HG03432 (cell line): ENCODE measurements around the gene PSEN1.

Source experiments
- ATAC-seq: cut with Tn5 transposase; IDR thresholded peaks from one replicate; pipeline ENCODE4 v1.9.1; 2021; ENCODE audit warnings: mild to moderate bottlenecking, moderate library complexity; ENCODE audit not compliant: unreplicated experiment

Gene PSEN1

DNA sequence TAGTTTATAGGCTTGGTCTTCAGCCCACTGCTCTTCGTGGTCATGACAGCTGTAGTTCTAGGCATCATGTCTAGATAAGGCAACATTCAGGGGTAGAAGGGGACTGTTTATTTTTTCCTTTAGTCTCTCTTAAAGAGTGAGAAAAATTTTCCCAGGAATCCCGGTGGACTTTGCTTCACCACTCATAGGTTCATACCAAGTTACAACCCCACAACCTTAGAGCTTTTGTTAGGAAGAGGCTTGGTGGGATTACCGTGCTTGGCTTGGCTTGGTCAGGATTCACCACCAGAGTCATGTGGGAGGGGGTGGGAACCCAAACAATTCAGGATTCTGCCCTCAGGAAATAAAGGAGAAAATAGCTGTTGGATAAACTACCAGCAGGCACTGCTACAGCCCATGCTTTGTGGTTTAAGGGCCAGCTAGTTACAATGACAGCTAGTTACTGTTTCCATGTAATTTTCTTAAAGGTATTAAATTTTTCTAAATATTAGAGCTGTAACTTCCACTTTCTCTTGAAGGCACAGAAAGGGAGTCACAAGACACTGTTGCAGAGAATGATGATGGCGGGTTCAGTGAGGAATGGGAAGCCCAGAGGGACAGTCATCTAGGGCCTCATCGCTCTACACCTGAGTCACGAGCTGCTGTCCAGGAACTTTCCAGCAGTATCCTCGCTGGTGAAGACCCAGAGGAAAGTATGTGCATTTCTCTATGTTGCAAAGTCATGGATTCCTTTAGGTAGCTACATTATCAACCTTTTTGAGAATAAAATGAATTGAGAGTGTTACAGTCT is 75.1 kb downstream of the PSEN1 start:
- ATAC-seq, result no peak

DNA sequence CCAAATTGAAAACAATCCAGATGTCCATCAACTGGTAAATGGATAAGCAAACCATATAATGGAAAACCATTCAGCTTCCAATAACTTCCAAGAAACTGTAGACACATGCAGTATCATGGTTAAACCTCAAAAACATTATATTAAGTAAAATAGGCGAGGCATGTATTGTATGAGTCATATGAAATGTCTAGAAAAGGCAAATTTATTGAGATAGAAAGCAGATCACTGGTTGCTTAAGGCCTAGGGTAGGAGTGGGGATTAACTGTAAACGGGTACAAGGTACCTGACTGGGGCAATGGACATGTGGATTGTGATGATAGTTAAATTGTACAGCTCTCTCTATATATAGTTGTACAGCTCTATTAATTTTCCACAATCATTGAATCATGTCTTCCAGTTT is 79.7 kb downstream of the PSEN1 start:
- no peak for ATAC-seq

DNA sequence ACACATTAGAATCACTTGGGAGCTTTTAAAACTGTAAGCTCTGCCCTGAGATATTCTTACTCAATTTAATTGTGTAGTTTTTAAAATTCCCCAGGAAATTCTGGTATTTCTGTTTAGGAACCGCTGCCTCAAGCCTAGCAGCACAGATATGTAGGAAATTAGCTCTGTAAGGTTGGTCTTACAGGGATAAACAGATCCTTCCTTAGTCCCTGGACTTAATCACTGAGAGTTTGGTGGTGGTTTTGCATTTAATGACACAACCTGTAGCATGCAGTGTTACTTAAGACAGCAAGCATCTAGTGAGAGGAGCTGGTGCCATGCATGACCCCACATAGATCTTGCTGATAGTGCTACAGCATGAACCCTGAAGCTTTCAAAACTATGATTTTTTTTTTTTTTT is 81.1 kb downstream of the PSEN1 start:
- ATAC-seq, result no peak

DNA sequence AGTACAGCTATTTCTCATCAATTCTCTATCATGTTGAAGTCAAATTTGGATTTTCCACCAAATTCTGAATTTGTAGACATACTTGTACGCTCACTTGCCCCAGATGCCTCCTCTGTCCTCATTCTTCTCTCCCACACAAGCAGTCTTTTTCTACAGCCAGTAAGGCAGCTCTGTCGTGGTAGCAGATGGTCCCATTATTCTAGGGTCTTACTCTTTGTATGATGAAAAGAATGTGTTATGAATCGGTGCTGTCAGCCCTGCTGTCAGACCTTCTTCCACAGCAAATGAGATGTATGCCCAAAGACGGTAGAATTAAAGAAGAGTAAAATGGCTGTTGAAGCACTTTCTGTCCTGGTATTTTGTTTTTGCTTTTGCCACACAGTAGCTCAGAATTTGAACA is 83.8 kb downstream of the PSEN1 start:
- ATAC-seq, result no peak

DNA sequence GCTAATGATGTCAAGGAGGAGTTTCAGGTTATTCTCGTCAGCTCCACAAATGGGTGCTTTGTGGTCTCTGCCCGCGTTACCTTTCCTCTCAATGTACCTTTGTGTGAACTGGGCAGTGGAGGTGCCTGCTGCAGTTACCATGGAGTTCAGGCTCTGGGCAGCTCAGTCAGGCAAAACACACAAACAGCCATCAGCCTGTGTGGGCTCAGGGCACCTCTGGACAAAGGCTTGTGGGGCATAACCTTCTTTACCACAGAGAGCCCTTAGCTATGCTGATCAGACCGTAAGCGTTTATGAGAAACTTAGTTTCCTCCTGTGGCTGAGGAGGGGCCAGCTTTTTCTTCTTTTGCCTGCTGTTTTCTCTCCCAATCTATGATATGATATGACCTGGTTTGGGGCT is 84.3 kb downstream of the PSEN1 start:
- no peak for ATAC-seq

DNA sequence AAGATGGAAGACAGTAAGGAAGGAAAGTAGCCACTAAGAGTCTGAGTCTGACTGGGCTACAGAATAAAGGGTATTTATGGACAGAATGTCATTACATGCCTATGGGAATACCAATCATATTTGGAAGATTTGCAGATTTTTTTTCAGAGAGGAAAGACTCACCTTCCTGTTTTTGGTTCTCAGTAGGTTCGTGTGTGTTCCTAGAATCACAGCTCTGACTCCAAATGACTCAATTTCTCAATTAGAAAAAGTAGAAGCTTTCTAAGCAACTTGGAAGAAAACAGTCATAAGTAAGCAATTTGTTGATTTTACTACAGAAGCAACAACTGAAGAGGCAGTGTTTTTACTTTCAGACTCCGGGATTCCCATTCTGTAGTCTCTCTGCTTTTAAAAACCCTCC is 85.6 kb downstream of the PSEN1 start:
- ATAC-seq, result no peak

DNA sequence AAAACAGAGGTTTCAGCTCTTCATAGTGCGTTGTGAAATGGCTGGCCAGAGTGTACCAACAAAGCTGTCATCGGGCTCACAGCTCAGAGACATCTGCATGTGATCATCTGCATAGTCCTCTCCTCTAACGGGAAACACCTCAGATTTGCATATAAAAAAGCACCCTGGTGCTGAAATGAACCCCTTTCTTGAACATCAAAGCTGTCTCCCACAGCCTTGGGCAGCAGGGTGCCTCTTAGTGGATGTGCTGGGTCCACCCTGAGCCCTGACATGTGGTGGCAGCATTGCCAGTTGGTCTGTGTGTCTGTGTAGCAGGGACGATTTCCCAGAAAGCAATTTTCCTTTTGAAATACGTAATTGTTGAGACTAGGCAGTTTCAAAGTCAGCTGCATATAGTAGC is 86.7 kb downstream of the PSEN1 start:
- ATAC-seq, result peak; percentile 70

DNA sequence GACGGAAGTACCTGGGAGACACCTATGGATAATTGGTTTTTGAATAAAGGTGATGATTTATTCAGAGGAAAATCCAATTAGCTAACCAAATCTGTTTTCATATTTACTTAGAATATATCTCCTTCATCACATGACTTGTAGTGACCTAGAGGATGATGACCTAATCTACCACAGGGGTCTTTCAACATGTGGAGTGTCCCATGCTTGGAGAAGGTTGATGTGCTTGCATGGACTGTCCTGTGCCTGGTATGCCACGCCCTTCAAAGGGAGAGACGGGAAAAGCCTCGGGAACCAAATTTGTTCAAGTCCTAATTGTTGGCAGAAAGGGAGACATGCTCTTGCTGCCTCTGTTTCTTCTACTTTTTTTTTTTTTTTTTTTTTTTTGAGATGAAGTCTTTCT is 89.2 kb downstream of the PSEN1 start:
- ATAC-seq, result no peak

DNA sequence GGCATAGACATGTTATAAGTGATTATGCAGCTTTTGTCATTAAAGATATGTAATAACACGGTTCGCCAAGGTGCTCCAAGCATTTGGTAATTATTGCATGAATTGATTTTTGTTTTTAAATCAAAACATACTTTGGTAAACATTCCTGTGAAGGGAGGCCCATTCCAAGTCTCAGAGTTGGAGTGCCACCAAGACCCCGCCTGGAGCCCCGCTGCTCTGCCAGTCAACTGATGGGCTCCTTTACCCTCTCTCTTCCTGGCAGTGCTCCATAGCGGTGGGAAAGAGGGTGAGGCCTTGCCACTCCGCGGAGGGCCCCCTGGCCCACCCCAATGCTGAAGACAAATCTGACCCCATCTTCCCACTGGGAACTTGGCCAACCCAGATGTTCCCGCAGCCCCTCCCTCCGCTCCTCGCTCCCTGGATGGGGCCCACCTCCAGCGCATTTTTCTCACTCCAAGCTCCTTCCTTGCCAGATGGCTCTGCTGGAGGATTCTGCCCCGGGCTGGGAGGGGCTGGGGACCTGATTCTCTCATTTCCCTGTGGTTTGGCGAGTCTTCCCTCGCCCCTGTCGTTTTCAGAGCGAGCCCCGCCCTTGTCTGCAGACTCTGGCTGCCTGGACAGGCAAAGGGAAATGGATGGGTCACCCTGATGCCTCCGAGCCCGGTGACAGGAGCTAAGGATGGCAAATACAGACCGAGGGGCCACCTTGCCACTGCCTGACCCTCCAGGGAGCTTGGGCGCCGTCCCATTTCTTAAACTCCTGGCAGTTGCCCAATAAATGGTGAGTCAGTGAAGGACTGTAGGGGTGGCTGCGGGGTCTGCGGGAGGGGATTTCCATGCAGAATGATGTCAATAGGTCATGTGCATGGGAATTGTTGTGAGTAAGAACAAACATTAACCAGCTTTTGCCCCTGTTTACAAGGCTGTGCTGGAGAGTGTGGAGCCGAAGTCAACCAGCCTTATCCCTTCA is 91.8 kb downstream of the PSEN1 start:
- ATAC-seq, result no peak

DNA sequence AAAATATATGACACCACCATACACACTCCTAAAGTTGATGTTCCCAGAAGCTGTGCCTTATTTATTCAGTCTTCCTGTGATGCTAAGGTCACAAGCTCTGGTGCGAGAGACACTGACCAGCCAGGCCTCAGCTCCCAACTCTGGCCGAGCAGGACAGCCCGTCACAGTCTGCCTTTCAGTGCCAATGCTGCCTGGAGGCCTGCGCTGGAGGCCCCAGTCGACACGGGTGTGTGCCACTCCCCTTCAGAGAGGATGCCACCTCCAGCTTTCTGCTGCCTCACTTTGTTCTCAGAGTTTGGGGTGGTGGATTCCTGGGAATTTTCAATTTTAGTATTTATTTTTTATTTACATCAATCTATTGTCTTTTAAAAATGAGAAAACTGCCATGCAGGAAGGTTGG is 93.7 kb downstream of the PSEN1 start:
- no peak for ATAC-seq

DNA sequence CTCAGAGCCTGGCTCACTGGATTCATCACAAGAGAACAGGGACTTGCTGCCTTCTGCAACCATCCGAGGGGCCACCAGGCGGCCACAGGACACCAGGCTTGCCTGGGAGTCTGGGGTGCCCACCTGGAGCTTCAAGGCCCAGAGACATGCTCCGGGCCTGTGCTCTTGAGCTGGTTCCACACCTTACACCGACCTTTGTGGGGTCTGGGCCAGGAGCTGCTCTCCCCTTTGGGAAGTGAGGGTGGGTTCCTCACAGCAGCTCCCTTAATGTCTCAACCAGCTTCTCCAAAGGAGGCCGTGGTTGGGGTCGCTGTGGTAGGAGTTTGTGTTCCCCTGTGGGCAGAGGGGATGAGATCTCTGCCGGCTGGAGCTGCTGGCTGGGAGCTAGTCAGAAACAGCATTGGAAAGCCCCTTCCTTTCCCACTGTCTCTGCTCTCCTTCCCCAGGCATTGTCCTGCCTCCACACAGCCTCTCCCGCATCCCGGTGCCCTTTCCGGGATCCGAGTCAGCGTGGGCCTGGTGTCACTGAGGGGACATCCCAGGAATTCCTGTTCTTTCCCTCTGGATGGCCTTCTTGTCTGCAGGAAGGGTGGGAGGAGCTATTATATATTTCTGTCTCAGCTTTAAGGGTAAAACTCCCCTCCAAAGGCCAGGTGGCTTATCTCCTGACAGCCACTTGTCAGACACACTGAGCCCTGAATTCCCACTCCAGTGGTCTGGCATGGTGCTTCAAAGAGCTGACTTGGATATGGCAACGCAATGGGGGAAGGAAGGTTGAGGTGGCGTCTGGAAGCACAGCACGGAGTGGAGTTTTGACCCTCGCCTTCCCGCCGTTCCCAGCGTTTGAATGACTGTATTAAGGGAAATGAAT is 95.9 kb downstream of the PSEN1 start:
- ATAC-seq, result no peak

DNA sequence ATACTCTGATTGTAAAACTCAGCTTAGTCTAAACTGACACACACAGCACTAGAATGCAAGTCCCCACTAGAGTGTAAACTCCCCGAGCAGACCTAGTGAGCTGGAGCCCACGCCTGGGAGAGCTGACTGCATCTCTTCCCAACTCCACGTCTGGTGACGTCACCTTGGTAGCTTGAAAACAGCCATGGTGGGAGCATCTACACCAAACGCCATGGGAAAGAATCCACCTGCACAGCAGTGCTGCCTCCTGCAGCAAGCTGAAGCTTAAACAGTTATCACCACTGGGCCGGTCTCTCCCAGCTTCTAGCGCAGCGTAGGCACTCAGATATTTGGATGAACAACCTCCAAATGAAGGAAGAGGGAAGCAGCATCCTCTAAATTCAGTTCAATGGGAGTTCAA is 96.7 kb downstream of the PSEN1 start:
- ATAC-seq, result no peak

DNA sequence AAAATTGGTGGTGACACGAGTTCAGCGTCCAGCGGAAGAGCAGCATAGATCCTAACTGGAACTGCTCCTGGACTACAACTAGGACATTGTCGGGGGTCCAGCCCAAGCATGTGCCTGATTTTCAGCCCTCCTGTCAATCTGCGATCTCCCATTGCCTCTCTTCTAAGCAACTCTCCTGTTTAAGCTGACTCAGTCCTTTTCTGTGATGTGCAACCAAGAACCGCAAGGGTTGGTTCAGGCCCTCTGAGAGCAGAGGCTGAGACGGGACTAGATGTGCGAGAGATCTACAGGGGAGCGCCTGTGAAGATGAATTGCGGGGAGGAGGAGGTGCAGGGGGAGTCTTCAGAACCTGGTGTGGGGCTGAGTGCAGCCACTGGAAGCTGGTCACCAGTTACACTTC is 97.3 kb downstream of the PSEN1 start:
- ATAC-seq, result no peak

DNA sequence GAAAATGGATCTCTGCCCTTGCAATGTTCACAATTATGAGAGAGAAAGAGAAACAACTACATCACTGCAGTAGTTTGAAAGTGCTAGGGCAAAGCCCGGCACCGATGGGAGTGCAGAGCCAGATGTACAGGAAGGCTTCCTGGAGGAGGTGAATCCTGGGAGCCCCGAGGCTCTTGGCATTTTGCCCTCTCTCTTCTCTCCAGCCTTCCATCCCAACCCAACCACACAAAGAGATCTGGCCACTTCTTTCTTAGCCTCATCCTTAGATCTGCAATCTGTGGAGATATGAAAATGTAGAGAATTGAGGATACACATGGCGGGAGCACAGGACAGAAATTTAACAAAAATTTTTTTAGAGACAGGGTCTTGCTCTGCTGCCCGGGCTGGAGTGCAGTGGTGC is 97.7 kb downstream of the PSEN1 start:
- ATAC-seq, result no peak

DNA sequence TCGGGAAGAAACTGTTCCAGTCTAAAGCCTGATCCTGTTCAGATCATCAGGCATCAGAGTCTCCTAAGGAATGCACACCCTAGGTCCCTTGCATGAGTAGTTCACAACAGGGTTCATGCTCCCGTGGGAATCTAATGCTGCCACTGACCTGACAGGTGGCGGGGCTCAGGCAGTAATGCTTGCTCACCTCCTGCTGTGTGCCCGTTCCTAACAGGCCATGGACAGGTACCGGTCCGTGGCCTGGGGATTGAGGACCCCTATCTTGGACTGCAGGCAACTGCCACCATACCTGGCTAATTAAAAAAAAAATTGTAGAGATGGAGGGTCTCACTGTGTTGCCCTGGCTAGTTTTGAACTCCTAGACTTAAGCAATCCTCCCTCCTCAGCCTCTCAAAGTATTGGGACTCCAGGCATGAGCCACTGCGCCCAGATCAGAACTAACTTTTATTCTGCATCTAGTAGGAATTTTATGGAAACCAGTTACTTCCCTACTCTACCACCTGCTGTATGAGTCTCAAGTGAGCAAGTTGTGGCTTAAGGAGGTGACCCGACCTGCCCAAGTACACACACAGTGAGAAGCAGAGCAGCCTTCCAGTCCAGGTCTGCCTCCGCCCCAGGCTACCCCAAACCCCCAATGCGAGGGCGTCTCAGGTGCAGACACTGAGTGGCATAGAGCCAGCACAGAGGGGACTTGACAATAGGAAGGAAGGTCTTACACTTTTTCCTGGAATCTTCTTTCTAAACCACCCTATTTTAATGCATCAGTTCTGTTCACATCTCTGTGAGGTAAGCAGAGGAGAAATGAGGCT is 98.5 kb downstream of the PSEN1 start:
- no peak for ATAC-seq

DNA sequence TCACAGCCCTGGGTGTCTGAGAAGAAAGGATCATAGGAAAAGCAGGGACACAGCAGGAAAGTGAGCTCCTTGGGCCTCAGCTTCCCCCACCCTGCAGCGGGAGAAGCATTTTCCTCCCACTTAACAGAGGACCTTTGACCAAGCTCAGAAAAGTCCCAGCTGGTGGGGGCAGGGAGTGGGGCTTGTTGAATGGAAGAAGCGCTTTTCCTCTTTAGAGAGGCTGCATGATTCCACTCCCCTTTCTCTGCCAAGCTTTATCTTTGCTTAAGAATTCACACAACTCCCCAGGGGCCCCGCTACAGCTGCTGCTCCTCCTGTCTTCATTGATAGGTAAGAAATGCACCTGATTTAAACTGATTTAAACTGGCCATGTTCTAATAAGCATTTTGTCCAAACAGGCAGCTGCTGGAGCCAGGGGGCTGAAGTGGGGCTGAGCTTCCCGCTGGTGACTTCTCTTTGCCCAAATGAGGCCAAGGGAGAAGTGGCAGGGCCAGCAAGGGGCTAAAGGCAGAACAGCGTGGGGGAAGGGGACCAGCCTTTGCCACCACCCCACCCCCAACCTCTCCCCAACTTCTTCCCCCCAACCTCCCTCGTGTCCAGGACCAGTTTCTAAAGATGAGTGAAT is 99.3 kb downstream of the PSEN1 start:
- ATAC-seq, result no peak

DNA sequence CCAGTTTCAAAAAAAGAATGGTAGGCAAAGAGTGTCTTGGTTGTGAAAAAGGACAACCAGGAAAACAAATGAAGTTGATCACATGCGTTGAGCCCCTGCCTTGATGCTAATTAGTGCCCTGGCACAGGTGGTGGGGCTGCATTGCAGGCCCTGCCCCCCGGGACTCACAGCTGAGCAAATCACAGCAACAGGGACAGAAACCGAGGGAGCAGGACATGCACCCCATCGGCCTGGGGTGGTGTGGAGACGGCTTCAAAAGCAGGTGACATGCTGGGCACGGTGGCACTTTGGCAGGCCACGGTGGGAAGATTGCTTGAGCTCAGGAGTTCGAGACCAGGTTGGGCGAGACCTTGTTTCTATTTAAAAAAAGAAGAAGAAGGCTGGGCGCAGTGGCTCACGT is 99.8 kb downstream of the PSEN1 start:
- ATAC-seq, result no peak

DNA sequence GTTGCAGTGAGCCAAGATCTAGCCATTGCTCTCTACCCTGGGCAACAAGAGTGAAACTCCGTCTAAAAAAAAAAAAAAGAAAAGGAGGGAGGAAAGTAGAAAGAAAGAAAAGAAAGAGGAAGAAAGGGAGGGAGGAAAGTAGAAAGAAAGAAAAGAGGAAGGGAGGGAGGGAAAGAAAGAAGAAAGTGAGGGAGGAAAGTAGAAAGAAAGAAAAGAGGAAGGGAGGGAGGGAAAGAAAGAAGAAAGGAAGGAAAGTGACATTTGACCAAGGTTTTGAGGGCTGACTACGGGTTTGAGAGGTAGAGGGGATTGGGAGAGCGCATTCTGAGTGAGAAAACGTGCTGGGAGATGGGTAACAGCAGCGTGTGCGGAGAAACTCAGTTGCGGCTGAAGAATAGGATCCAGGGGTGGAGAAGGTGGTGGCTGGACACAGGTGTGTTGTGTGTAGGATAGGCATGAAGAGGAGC is 100.5 kb downstream of the PSEN1 start:
- no peak for ATAC-seq

DNA sequence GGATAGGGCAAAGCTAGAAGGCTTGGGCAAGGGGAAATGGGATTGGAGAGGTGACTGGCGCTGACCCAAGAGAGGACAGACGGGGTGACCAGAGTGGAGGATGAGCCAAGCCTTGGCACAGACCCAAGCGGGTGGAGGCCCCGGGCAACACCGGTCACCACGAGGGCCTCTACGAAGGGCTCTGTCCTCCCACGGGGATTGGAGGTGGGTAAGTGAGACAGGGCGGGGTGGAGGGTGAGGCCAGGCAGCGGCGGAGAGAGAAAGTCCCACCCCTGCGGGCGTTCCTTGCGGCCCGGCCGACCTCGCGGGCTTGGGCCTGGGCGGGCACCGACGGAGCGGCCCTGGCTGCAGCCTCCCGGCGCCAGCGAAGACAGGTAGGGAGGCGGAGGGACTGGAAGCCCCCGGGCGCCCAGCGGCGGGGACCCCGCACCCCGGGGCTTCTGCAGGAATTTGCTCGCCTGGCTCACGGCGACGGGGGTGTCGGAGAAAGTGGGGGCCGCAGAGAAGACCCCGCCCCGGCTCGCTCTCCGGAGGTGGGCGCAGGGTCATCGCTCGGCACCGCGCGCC is 101.0 kb downstream of the PSEN1 start, which contains the start of gene PAPLN:
Gene PAPLN, plus strand, starts transcription at position 288 of the 567 bp plus-strand sequence. CDS start 2,273 bp downstream, outside the sequence.
- ATAC-seq, result no peak
